Ishikawa (cell line): Measurements from ENCODE around the gene MGP.

Experiments used
- CEBPB ChIP-seq: IDR thresholded peaks from 2 replicates; pipeline ENCODE4 v1.6.1; 2012
- CREB1 ChIP-seq: IDR thresholded peaks from 2 replicates; pipeline ENCODE4 v1.6.1; 2012; ENCODE audit warnings: low read depth
- EGR1 ChIP-seq: IDR thresholded peaks from 2 replicates; pipeline ENCODE4 v1.6.1; 2012
- EP300 ChIP-seq: IDR thresholded peaks from 2 replicates; pipeline ENCODE4 v1.6.1; 2012; ENCODE audit warnings: borderline replicate concordance
- FOXM1 ChIP-seq: IDR thresholded peaks from 2 replicates; pipeline ENCODE4 v1.6.1; 2012; ENCODE audit warnings: low read depth, borderline replicate concordance
- NFIC ChIP-seq: IDR thresholded peaks from 2 replicates; pipeline ENCODE4 v1.6.1; 2012
- RAD21 ChIP-seq: IDR thresholded peaks from 2 replicates; pipeline ENCODE4 v1.6.1; 2012; ENCODE audit warnings: low read depth
- TAF1 ChIP-seq: IDR thresholded peaks from 2 replicates; pipeline ENCODE4 v1.6.1; 2012; ENCODE audit warnings: low read depth, mild to moderate bottlenecking
- TCF12 ChIP-seq: IDR thresholded peaks from 2 replicates; pipeline ENCODE4 v1.6.1; 2012; ENCODE audit warnings: low read depth
- TEAD4 ChIP-seq: IDR thresholded peaks from 2 replicates; pipeline ENCODE4 v1.6.1; 2012
- YY1 ChIP-seq: IDR thresholded peaks from 2 replicates; pipeline ENCODE4 v1.6.1; 2012; ENCODE audit warnings: low read depth
- ZBTB7A ChIP-seq: IDR thresholded peaks from 2 replicates; pipeline ENCODE4 v1.6.1; 2012; ENCODE audit warnings: low read depth
- TF ChIP-seq, protein P1 (sequence below): IDR thresholded peaks from 2 replicates; pipeline ENCODE4 v1.6.1; 2012; ENCODE audit warnings: low read depth, mild to moderate bottlenecking
- TF ChIP-seq, protein P2 (sequence below): IDR thresholded peaks from 2 replicates; pipeline ENCODE4 v1.6.1; 2012
- TF ChIP-seq, protein P3 (sequence below): IDR thresholded peaks from 2 replicates; pipeline ENCODE4 v1.6.1; 2012

MGP gene

DNA sequence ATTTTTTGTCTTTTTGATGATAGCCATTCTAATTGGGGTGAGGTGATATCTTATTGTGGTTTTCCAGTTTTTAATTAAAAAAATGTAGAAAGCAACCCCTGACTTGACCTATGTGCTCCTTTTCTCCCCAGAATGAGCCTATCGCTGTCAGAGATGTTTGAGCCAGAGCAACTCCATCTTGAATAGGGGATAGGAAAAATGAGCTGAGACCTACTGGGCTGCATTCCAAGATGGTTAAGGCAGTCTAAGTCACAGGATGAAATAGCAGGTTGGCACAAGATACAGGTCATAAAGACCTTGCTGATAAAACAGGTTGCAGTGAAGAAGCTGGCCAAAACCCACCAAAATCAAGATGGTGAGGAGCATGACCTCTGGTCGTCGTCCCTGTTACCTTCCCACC lies 38.9 kb upstream of the MGP start:
- TF ChIP-seq FOXM1 (no peak), EP300 (no peak), RAD21 (no peak), CEBPB (no peak), YY1 (no peak), CREB1 (no peak), TEAD4 (no peak), TCF12 (no peak), ZBTB7A (no peak), TAF1 (no peak)
- TF ChIP-seq, protein P1, sequence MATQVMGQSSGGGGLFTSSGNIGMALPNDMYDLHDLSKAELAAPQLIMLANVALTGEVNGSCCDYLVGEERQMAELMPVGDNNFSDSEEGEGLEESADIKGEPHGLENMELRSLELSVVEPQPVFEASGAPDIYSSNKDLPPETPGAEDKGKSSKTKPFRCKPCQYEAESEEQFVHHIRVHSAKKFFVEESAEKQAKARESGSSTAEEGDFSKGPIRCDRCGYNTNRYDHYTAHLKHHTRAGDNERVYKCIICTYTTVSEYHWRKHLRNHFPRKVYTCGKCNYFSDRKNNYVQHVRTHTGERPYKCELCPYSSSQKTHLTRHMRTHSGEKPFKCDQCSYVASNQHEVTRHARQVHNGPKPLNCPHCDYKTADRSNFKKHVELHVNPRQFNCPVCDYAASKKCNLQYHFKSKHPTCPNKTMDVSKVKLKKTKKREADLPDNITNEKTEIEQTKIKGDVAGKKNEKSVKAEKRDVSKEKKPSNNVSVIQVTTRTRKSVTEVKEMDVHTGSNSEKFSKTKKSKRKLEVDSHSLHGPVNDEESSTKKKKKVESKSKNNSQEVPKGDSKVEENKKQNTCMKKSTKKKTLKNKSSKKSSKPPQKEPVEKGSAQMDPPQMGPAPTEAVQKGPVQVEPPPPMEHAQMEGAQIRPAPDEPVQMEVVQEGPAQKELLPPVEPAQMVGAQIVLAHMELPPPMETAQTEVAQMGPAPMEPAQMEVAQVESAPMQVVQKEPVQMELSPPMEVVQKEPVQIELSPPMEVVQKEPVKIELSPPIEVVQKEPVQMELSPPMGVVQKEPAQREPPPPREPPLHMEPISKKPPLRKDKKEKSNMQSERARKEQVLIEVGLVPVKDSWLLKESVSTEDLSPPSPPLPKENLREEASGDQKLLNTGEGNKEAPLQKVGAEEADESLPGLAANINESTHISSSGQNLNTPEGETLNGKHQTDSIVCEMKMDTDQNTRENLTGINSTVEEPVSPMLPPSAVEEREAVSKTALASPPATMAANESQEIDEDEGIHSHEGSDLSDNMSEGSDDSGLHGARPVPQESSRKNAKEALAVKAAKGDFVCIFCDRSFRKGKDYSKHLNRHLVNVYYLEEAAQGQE = no peak
- TF ChIP-seq, protein P2, sequence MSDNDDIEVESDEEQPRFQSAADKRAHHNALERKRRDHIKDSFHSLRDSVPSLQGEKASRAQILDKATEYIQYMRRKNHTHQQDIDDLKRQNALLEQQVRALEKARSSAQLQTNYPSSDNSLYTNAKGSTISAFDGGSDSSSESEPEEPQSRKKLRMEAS = no peak

DNA sequence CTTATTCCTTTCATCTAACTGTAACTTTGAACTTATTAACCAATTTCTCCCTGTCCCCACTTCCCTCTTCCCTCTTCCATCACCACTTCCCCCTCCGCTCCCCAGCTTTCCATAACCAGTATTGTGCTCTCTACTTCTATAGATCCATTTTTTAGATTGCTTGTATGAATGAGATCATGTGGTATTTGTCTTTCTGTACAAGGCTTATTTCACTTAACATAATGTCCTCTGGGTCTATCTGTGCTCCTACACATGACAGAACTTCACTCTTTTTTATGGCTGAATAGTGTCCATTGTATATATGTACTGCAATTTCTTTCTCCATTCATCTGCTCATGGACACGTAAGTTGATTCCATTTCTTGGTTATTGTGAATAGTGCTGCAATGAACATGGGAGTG lies 38.3 kb upstream of the MGP start:
- TF ChIP-seq CEBPB = no peak
- no peak for TF ChIP-seq RAD21
- no peak for TF ChIP-seq EP300
- no peak for TF ChIP-seq ZBTB7A
- TF ChIP-seq, protein P3, sequence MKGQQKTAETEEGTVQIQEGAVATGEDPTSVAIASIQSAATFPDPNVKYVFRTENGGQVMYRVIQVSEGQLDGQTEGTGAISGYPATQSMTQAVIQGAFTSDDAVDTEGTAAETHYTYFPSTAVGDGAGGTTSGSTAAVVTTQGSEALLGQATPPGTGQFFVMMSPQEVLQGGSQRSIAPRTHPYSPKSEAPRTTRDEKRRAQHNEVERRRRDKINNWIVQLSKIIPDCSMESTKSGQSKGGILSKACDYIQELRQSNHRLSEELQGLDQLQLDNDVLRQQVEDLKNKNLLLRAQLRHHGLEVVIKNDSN = no peak
- TF ChIP-seq, protein P1 = no peak
- no peak for TF ChIP-seq EGR1
- no peak for TF ChIP-seq YY1
- TF ChIP-seq CREB1 = no peak

DNA sequence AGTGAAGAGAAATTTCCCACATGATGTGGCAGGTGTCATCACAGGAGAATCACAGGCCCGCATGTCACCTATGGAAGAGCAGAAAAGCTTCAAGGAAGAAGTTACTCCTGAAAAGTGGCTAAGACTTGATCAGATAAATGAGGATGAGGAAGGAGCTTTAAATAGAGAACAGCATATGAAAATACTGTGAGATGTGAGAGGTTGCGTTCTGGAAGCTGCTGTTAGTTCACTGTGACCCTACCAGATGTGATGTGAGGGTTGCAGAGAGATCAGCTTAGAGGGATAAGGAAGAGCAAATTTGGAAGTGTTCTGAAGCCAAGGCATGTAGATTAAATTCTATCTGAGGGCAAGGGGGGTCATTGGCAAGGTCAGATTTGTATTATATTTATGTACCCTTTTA lies 35.6 kb upstream of the MGP start:
- TF ChIP-seq RAD21 (no peak), CREB1 (no peak), EP300 (no peak), EGR1 (no peak), TEAD4 (no peak), CEBPB (no peak), ZBTB7A (no peak), NFIC (no peak), TAF1 (no peak), FOXM1 (no peak), TCF12 (no peak)
- TF ChIP-seq, protein P2 = no peak
- TF ChIP-seq, protein P3 = no peak
- TF ChIP-seq, protein P1 = no peak

DNA sequence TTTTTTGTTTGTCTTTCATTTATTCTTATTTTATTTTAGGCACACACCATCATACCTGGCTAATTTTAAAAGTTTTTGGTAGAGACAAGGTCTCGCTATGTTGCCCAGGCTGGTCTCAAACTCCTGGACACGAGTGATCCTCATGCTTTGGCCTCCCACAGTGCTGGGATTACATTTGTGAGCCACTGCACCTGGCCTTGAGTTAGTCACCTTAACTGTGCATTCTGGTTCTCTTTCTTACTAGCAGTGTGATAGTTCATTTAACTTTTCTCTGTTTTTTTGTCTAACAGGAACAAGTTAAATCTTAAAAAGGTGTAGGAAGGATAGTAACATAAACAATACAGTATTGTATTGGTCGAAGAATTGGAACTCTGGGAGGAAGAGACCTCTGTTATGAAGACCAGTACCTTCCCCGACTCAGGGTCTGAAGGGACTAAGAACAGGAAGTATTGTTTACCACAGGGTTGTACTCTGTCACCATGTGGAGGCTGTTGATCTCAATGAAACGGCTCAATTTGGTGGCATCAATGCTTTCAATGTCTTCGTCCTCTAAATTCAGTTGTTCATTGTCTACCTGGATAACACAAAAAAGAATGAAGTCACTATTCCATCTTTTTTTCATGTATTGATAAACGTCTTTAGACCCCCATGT lies 34.9 kb upstream of the MGP start:
- TF ChIP-seq ZBTB7A = no peak

DNA sequence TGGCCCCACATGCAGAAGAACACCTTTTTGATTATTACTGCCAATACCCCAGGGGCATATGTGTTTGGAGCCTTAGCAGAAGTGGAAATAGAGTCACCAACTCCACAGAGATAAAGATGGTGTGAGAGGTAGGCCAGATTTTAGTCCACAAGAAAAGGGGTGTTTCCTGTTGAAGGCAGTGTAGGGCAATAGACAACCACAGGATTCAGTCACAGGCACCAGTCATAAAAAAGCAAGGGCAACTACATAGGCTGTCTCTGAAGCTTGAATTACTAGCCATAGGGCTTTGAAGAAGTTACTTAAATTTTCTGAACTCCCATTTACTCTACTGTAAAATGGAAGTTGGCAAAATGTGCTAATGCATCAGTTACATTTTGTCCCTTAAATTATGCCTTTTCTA lies 33.8 kb upstream of the MGP start:
- no peak for TF ChIP-seq YY1
- TF ChIP-seq TAF1 = no peak
- TF ChIP-seq CREB1 = no peak
- TF ChIP-seq FOXM1 = no peak
- TF ChIP-seq EGR1 = no peak
- TF ChIP-seq TCF12 = no peak
- TF ChIP-seq NFIC = no peak
- TF ChIP-seq CEBPB = no peak
- no peak for TF ChIP-seq RAD21
- TF ChIP-seq, protein P3 = no peak
- TF ChIP-seq, protein P1 = no peak
- TF ChIP-seq ZBTB7A = no peak
- TF ChIP-seq, protein P2 = no peak
